ENCODE data around the gene SYNE4. TPM values are rescaled to one million over a fixed set of nuclear protein-coding genes. Genes with fewer than 3 reads are reported as not detected.

The SYNE4 gene
- total and polyA plus RNA-seq, 2 of the 4 experiments (the other 2 are of a cell fraction): 0.27 TPM; not detected in 1

- Histone ChIP-seq H3K4ac (ENCODE audit: low read depth, low read length) (peak overlapping the region; percentile 53), H4K8ac (ENCODE audit: low read depth in 2 of 2, low read length in 2 of 2) (peak overlapping the region; percentile 21 to 96; a peak in 3 of 4 replicates), H3K4me2 (ENCODE audit: low read depth, low read length) (peak overlapping the region; percentile 98), H2BK5ac (ENCODE audit: low read depth, low read length, poor library complexity, severe bottlenecking) (peak overlapping the region; percentile 47), H3K36me3 (ENCODE audit: control insufficient read depth, insufficient read depth, low read length) (peaks cover 19% of the 10 kb centered on the region), H3K9me3 (ENCODE audit: control insufficient read depth, insufficient read depth, low read length) (no peaks in the 10 kb centered on the region), H4K5ac (ENCODE audit: low read depth, low read length) (peak overlapping the region; percentile 65; the same call in 1 of the 2 replicates), H3K56ac (ENCODE audit: extremely low read depth, insufficient read depth, low read length) (peak overlapping the region; percentile 92; the same call in 1 of the 2 replicates), H3K79me1 (ENCODE audit: low read depth in 1 of 2, low read length in 2 of 2) (peaks cover 7 to 14% of the 10 kb centered on the region in 2 experiments; a peak in 3 of 4 replicates), H2BK15ac (ENCODE audit: low read depth, low read length) (no peak overlapping the region), H3K4me1 (ENCODE audit: control insufficient read depth, insufficient read depth, low read length) (peaks cover 7% of the 10 kb centered on the region; the same call in 1 of the 2 replicates), H2AFZ (replicated peaks; ENCODE audit: low read length, poor library complexity) (peak overlapping the region; percentile 97), H2AK9ac (replicated peaks; ENCODE audit: low read depth, low read length, poor library complexity) (peak overlapping the region; percentile 84), H3K18ac (ENCODE audit: low read depth, low read length) (no peak overlapping the region), H3K27me3 (ENCODE audit: control insufficient read depth, insufficient read depth, low read length) (no peaks in the 10 kb centered on the region), H2AK5ac (ENCODE audit: low read depth, low read length) (peak overlapping the region; percentile 56), H3K9me1 (ENCODE audit: insufficient read depth, low read length) (peaks cover 6% of the 10 kb centered on the region), H3K23ac (ENCODE audit: low read depth, low read length) (peak overlapping the region; percentile 39; the same call in 1 of the 2 replicates), H4K20me1 (ENCODE audit: insufficient read depth, low read length) (no peaks in the 10 kb centered on the region), H2BK120ac (ENCODE audit: low read depth, low read length) (no peak overlapping the region), H3K4me3 (ENCODE audit: insufficient read depth, low read depth, low read length) (peak overlapping the region; percentile 88), H3K14ac (replicated peaks; ENCODE audit: low read depth, low read length) (peak overlapping the region; percentile 30), H4K91ac (ENCODE audit: insufficient read depth, low read depth, low read length) (0 out of 2 replicates have a peak overlapping the region, but pooled peaks have one; percentile 13), H2BK20ac (ENCODE audit: low read depth, low read length) (no peak overlapping the region), H3K9ac (ENCODE audit: low read depth, low read length) (peak overlapping the region; percentile 84), H3K27ac (ENCODE audit: insufficient read depth, low read length) (peak overlapping the region; percentile 73)
- no peak for TF ChIP-seq RFX5 (IDR thresholded peaks at IDR 0.05; ENCODE audit: low read depth, low read length)
- no peak for TF ChIP-seq RAD21 (IDR thresholded peaks at IDR 0.05; ENCODE audit: low read length)
- no peak for TF ChIP-seq CTCF (conservative IDR thresholded peaks at IDR 0.05; ENCODE audit: low read depth, low read length)
- no peak for TF ChIP-seq FOS (IDR thresholded peaks at IDR 0.05; ENCODE audit: low read depth, low read length)
- TF ChIP-seq USF2 (IDR thresholded peaks at IDR 0.05; ENCODE audit: low read depth, low read length): no peak
- TF ChIP-seq MXI1 (IDR thresholded peaks at IDR 0.05; ENCODE audit: borderline replicate concordance, low read depth, low read length): no peak
- TF ChIP-seq CEBPB (IDR thresholded peaks at IDR 0.05; ENCODE audit: low read depth, low read length): no peak
- no peak for TF ChIP-seq BHLHE40 (IDR thresholded peaks at IDR 0.05; ENCODE audit: low read depth, low read length)
- TF ChIP-seq ELK1 (IDR thresholded peaks at IDR 0.05; ENCODE audit: borderline replicate concordance, low read depth, low read length): no peak
- no peak for TF ChIP-seq NFE2L2 (IDR thresholded peaks at IDR 0.05; ENCODE audit: low read depth, low read length)
- TF ChIP-seq SMC3 (IDR thresholded peaks at IDR 0.05; ENCODE audit: low read depth, low read length): no peak
- no peak for TF ChIP-seq CHD1 (IDR thresholded peaks at IDR 0.05; ENCODE audit: low read depth, low read length)
- no peak for TF ChIP-seq RCOR1 (IDR thresholded peaks at IDR 0.05; ENCODE audit: insufficient replicate concordance, low read length)
- no peak for TF ChIP-seq MAFK (IDR thresholded peaks at IDR 0.05; ENCODE audit: low read depth, low read length)
- 20% methylated on average over 12 of the region's 15 CpGs; no CpG with 5 or more reads in 1 of the 2 experiments for WGBS, 2 experiments (ENCODE audit: extremely low coverage in 2 of 2, insufficient read length in 1 of 2)
- ATAC-seq (ENCODE audit: low read depth): no peak
- POLR2A ChIA-PET (ENCODE audit: unreplicated experiment): no interaction called here
- intact Hi-C loops (cut with micrococcal nuclease) (loop anchor here (1.0 kb wide), 1 partner anchor 41 kb away; the partner anchor contains the start of genes THAP8 and WDR62), dilution Hi-C loops (cut with HindIII; ENCODE audit: low sequenced_read_pairs, unreplicated experiment) (no loop called here), in situ Hi-C loops (cut with MboI; ENCODE audit: low sequenced_read_pairs) (no loop called here)
- DNase-seq: no peak
- no TSS peak for BruUV-seq (replicated peaks)
- CTCF ChIA-PET: no interaction called here
These were observed 4.8 kb upstream of the SYNE4 start for GRCh38 chr19:36013280-36014011.
